ENCODE results near the gene ZNF416. TPM values are rescaled to one million over a fixed set of nuclear protein-coding genes. Genes with fewer than 3 reads are reported as not detected.

The ZNF416 gene
- total RNA-seq, 4 donors from 2014 or later, result 1.9 to 5.8 (median 2.9) TPM

DNA sequence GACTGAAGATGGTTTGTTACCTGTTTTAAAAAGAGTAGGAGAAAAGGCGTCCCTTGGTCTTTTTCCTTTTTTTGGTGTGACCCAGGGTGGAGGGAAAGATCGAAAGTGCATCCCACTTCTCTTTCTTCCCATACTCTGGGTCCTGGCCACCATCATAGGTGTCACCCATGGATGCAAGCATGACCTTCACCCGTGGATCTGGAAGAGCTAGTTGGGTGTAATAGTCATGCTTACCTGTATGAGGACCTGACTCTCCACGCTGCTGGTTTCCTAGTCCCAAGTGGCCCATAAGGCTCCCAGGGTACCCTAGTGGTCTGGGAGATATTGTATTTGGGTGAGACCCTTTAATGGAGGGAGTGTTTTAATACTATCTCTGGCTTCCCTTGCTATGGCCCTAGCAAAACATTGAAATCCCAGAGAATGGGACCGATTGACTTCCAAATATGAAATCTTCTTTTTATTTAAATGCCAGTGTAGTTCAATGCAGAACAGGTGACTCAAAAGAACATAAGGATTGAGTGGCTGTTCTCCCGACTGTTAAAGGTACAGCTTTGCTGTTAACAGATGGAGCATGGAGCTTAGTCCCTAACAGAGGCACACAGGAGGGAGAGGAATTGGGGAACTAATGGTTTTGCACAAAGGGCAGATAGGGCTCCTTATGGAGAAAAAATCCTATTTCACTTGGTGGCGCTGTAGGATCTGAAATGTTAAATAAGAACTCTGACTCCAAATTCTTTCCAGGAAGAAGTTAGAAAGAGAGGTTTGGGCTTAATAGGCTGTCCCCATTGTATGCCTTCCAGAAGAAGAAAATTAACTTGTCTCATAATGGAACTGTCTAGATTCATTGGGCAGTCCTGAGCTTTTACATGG, 12.1 kb downstream of the ZNF416 start:
- no peak for TF ChIP-seq POLR2A (IDR thresholded peaks at IDR 0.05)
- TF ChIP-seq, protein P1, sequence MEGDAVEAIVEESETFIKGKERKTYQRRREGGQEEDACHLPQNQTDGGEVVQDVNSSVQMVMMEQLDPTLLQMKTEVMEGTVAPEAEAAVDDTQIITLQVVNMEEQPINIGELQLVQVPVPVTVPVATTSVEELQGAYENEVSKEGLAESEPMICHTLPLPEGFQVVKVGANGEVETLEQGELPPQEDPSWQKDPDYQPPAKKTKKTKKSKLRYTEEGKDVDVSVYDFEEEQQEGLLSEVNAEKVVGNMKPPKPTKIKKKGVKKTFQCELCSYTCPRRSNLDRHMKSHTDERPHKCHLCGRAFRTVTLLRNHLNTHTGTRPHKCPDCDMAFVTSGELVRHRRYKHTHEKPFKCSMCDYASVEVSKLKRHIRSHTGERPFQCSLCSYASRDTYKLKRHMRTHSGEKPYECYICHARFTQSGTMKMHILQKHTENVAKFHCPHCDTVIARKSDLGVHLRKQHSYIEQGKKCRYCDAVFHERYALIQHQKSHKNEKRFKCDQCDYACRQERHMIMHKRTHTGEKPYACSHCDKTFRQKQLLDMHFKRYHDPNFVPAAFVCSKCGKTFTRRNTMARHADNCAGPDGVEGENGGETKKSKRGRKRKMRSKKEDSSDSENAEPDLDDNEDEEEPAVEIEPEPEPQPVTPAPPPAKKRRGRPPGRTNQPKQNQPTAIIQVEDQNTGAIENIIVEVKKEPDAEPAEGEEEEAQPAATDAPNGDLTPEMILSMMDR (IDR thresholded peaks at IDR 0.05), result no peak
- Histone ChIP-seq H3K27me3 (no peaks in the 10 kb centered on the region), H3K36me3 (no peaks in the 10 kb centered on the region), H3K9me3 (peaks cover 0 to 78% (median 24%) of the 10 kb centered on the region in 4 donors), H3K27ac (no peak overlapping the region), H3K4me3 (no peak overlapping the region), H3K4me1 (no peaks in the 10 kb centered on the region)
- DNase-seq, result no peak

DNA sequence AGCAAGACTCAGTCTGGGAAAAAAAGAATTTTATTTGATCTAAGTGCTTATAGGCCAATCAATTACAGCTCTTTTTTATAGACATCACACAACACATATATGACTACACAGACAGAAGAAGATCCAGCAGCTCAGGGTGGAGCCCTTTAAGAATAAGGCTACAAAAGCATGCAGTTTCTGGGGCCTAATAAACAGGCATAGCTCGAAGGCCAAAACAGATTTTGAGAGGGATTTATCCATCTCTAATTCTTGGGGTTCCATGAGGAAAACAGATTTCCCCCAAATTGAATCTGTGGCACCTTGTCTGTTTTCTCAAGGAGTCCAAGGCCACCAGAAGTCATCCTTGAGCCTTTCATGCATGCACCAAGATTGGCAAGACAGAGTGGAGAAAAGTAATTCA, 15.2 kb downstream of the ZNF416 start:
- no peak for DNase-seq
- Histone ChIP-seq H3K9me3 (peaks cover 0 to 57% (median 16%) of the 10 kb centered on the region in 4 donors), H3K4me3 (no peak overlapping the region), H3K36me3 (no peaks in the 10 kb centered on the region), H3K27me3 (no peaks in the 10 kb centered on the region), H3K27ac (no peak overlapping the region), H3K4me1 (peaks cover 0 to 5% (median 3%) of the 10 kb centered on the region in 4 donors)
- TF ChIP-seq, protein P1 (IDR thresholded peaks at IDR 0.05), result no peak
- TF ChIP-seq POLR2A (IDR thresholded peaks at IDR 0.05), result no peak

DNA sequence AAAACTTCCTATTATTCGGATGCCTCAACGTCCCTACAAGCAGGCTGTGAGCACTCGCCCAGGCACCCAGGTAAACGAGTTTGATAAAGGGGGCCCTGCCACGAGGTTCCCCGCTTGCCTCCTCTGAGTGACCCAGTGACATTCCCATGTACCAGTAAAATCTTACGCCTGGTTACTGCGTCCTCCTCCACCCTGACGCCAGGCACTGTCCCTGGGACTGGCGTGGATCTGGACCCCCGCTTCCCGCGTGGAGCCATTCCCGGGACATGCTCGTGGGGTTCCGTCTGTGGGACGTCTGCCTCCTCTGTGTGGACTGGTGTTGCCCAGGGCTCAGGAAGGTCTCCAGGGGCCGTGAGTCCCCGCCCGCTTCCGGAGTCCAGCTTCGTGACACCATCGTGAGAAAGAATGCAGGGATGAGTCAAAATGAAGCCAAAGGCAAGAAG, 18.6 kb downstream of the ZNF416 start:
- DNase-seq, result no peak
- peak overlapping the region; percentile 78 to 82 (median 78) for H3K4me3 ChIP-seq
- peaks cover 0 to 28% (median 4%) of the 10 kb centered on the region in 4 donors for H3K9me3 ChIP-seq

DNA sequence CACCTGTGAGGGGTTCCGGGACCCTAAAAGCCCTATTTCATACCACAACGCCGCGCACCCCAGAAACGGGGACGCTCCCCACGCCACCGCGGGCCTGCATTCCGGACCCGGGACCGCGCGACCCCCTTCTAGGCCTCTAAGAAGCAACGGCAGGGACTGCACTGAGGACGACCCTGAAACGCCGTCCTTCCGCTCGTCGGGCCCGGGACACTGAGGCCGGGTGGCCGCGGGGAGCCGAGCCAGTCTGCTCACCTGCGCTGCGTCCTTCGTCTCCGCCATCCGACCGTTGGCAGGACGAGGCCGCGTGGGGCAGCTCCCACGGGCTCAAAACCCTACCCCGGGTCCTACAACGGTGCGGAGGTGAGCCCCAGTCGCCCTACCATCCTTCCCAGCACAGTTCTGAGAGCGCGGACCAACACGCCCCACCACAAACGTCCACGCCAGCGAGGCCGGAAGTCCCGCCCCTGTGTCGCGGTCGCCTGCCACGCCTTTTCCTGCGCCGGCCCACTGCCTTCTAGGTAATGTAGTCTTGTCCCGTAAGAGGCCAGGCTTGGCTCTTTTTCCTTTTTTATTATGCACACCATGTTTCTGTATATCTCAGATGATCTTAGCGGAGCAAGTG, 19.2 kb downstream of the ZNF416 start, which contains the start of gene ZNF550:
ZNF550 (minus strand) TSS at position 460 of the 622 bp plus-strand sequence; CDS start at position 279, 181 bp downstream.
- peak; percentile 88 to 95 (median 92) for DNase-seq
- H3K4me1 ChIP-seq, result peaks cover 0 to 12% (median 3%) of the 10 kb centered on the region in 4 donors
- TF ChIP-seq, protein P1 (IDR thresholded peaks at IDR 0.05), result no peak
- TF ChIP-seq POLR2A (IDR thresholded peaks at IDR 0.05), result no peak
- peak within 1 kb of the TSS; percentile 38 to 73 (median 54) for H3K27ac ChIP-seq
- H3K9me3 ChIP-seq, result peaks cover 0 to 25% (median 3%) of the 10 kb centered on the region in 4 donors
- H3K4me3 ChIP-seq, result peak within 1 kb of the TSS; percentile 78 to 82 (median 78)
- H3K27me3 ChIP-seq, result no peaks in the 10 kb centered on the region
- H3K36me3 ChIP-seq, result peaks cover 0 to 22% (median 0%) of the 10 kb centered on the region in 3 donors

More for the DNA sequence above, 18.6 kb downstream of the ZNF416 start:
- TF ChIP-seq, protein P1 (IDR thresholded peaks at IDR 0.05), result no peak
- no peak for TF ChIP-seq POLR2A (IDR thresholded peaks at IDR 0.05)
- Histone ChIP-seq H3K27me3 (no peaks in the 10 kb centered on the region), H3K27ac (peak overlapping the region in 2 of 4 donors; percentile 38 to 73), H3K4me1 (peaks cover 0 to 12% (median 3%) of the 10 kb centered on the region in 4 donors), H3K36me3 (peaks cover 0 to 18% (median 0%) of the 10 kb centered on the region in 3 donors)

DNA sequence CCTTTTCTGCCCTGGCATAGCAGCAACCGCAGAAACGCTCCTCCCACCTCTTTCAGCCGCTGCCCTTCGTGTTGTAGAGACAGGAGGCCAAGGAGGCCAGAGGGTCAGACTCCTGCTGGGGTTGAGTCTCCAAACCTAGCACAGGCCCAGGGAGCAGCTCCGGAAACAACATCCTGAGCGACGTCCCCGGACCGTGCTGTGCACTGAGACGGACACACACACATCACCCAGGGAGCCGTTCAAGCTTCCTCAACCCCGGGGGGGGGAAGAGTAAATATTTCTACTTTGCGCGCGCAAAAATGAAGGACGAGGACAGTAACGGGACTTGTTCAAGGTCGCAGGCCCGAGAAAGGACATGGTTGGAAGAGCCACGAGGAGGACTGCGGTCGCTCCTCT, 19.7 kb downstream of the ZNF416 start:
- peak overlapping the region in 3 of 4 donors; percentile 38 to 73 (median 63) for H3K27ac ChIP-seq
- H3K9me3 ChIP-seq, result peaks cover 0 to 25% (median under 1%) of the 10 kb centered on the region in 4 donors
- DNase-seq, result peak in 1 of 3 donors; percentile 16
- H3K4me3 ChIP-seq, result peak overlapping the region; percentile 78 to 82 (median 78)
- peaks cover 0 to 27% (median 0%) of the 10 kb centered on the region in 3 donors for H3K36me3 ChIP-seq
- H3K4me1 ChIP-seq, result peaks cover 0 to 12% (median 3%) of the 10 kb centered on the region in 4 donors
- H3K27me3 ChIP-seq, result no peaks in the 10 kb centered on the region
- TF ChIP-seq, protein P1 (IDR thresholded peaks at IDR 0.05), result no peak
- no peak for TF ChIP-seq POLR2A (IDR thresholded peaks at IDR 0.05)
